Activated B cell treated with CpG ODN at 0.5 μM for 24 hours (primary cell): ENCODE measurements around the gene GDI1. TPM values are rescaled to one million over a fixed set of nuclear protein-coding genes. Genes with fewer than 3 reads are reported as not detected.
A peak's percentile ranks its signal among the peaks of the same experiment; 100 is the strongest.

ENCODE experiments used
- ATAC-seq: fragments of 200-7000 bp; cut with Tn5 transposase; one replicate; pipeline ENCODE4 v1.10.0; 2021; ENCODE audit warnings: low read depth, mild to moderate bottlenecking, moderate library complexity
- CTCF ChIA-PET: fragments of 350-600 bp; sonication (Branson Sonifier 250); formaldehyde crosslinking; loops from one replicate; lab custom pipeline; 2021; ENCODE audit warnings: antibody characterized with exemption; lab: Charles Lee
- POLR2A ChIA-PET: fragments of 350-600 bp; sonication (Branson Sonifier 250); formaldehyde crosslinking; loops from one replicate; lab custom pipeline; 2021; ENCODE audit warnings: antibody characterized with exemption; lab: Charles Lee
- DNase-seq: peaks from one replicate; pipeline ENCODE4 v3.0.0; 2022
- H3K27ac Mint-ChIP-seq: one replicate; pipeline ENCODE4 v1.8.0; 2020; ENCODE audit warnings: mixed read lengths
- H3K27me3 Mint-ChIP-seq: one replicate; pipeline ENCODE4 v1.8.0; 2021; ENCODE audit warnings: mixed read lengths
- H3K36me3 Mint-ChIP-seq: one replicate; pipeline ENCODE4 v1.8.0; 2021; ENCODE audit warnings: low read depth, mixed read lengths
- H3K4me1 Mint-ChIP-seq: one replicate; pipeline ENCODE4 v1.8.0; 2021; ENCODE audit warnings: mixed read lengths
- H3K4me3 Mint-ChIP-seq: one replicate; pipeline ENCODE4 v1.8.0; 2020; ENCODE audit warnings: mild to moderate bottlenecking, mixed read lengths
- H3K9me3 Mint-ChIP-seq: one replicate; pipeline ENCODE4 v1.8.0; 2020; ENCODE audit warnings: mixed read lengths
- intact Hi-C: fragments of 100-400 bp; cut with micrococcal nuclease; formaldehyde crosslinking; loops from one replicate; pipeline ENCODE4 v1.15.1; 2024
- total RNA-seq: library from RNA; stranded (reverse); gene quantifications from 2 replicates; pipeline ENCODE4 v1.2.3, GENCODE V29; 2022
- TF ChIP-seq, protein P1 (sequence below): fragments of 200-600 bp; IDR thresholded peaks from one replicate; pipeline ENCODE4 v1.8.0; 2022; ENCODE audit warnings: antibody characterized with exemption, mild to moderate bottlenecking

GDI1 gene
- total RNA-seq, 1 donor from 2014 or later = 127 TPM

DNA sequence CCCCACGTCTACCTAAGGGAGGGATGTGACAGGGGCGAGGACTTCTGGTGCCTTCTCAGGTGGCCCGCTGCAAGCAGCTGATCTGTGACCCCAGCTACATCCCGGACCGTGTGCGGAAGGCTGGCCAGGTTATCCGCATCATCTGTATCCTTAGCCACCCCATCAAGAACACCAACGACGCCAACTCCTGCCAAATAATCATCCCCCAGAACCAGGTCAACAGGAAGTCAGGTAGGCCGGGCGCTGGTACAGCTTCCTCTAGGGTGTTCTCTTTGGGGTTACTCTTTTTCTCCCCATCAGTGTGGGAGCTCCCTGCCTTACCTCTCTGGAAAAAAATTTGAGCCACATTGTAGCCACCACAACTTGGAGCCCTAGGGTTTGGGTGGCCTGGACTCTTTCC, 4.6 kb downstream of the GDI1 start:
- TF ChIP-seq, protein P1, sequence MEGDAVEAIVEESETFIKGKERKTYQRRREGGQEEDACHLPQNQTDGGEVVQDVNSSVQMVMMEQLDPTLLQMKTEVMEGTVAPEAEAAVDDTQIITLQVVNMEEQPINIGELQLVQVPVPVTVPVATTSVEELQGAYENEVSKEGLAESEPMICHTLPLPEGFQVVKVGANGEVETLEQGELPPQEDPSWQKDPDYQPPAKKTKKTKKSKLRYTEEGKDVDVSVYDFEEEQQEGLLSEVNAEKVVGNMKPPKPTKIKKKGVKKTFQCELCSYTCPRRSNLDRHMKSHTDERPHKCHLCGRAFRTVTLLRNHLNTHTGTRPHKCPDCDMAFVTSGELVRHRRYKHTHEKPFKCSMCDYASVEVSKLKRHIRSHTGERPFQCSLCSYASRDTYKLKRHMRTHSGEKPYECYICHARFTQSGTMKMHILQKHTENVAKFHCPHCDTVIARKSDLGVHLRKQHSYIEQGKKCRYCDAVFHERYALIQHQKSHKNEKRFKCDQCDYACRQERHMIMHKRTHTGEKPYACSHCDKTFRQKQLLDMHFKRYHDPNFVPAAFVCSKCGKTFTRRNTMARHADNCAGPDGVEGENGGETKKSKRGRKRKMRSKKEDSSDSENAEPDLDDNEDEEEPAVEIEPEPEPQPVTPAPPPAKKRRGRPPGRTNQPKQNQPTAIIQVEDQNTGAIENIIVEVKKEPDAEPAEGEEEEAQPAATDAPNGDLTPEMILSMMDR = no peak
- no peaks in the 10 kb centered on the region for H3K9me3 Mint-ChIP-seq
- H3K4me1 Mint-ChIP-seq = peaks cover 18% of the 10 kb centered on the region
- no peak overlapping the region for H3K4me3 Mint-ChIP-seq
- no peak for ATAC-seq
- DNase-seq = no peak
- H3K27me3 Mint-ChIP-seq = no peaks in the 10 kb centered on the region
- peaks cover 25% of the 10 kb centered on the region for H3K36me3 Mint-ChIP-seq
- no peak overlapping the region for H3K27ac Mint-ChIP-seq
- intact Hi-C loops = no loop called here
- POLR2A ChIA-PET = interaction anchor here (0.6 to 1.0 kb wide), 2 partner anchors 16 to 62 kb away, joined by 3 to 4 read pairs; partner anchors contain the start of gene EMD
- CTCF ChIA-PET = no interaction called here

DNA sequence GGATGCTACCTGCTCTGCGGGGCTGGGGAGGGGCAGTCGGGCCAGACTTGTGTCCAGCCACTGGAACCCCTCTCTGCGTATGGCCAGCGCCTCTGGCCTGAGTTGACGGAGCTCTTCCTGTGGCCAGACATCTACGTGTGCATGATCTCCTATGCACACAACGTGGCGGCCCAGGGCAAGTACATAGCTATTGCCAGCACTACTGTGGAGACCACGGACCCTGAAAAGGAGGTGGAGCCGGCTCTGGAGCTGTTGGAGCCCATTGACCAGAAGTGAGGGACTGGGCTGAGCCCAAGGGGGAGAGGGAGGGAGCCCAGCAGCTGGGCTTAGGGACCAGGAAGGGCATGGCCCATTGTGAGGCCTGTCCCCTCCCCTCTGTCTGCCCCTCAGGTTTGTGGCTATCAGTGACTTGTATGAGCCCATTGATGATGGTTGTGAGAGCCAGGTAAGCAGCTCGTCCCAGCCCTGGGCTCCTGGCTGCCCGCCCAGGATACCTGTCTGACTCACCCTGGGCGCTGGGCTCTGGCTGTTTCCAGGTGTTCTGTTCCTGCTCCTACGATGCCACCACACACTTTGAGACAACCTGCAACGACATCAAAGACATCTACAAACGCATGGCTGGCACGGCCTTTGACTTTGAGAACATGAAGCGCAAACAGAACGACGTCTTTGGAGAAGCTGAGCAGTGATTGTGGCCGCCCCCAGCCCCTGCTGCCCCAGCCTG, 5.2 kb downstream of the GDI1 start:
- ChIA-PET CTCF (no interaction called here), POLR2A (interaction anchor here (0.6 to 1.0 kb wide), 3 partner anchors 15 to 82 kb away, joined by 3 read pairs; no protein-coding TSS in a partner anchor)
- H3K36me3 Mint-ChIP-seq = peaks cover 29% of the 10 kb centered on the region
- DNase-seq (no peak), ATAC-seq (no peak)
- intact Hi-C loops = no loop called here
- no peak overlapping the region for H3K4me3 Mint-ChIP-seq
- no peak overlapping the region for H3K27ac Mint-ChIP-seq
- TF ChIP-seq, protein P1 = no peak
- H3K27me3 Mint-ChIP-seq = no peaks in the 10 kb centered on the region
- H3K4me1 Mint-ChIP-seq = peaks cover 18% of the 10 kb centered on the region
- no peaks in the 10 kb centered on the region for H3K9me3 Mint-ChIP-seq

DNA sequence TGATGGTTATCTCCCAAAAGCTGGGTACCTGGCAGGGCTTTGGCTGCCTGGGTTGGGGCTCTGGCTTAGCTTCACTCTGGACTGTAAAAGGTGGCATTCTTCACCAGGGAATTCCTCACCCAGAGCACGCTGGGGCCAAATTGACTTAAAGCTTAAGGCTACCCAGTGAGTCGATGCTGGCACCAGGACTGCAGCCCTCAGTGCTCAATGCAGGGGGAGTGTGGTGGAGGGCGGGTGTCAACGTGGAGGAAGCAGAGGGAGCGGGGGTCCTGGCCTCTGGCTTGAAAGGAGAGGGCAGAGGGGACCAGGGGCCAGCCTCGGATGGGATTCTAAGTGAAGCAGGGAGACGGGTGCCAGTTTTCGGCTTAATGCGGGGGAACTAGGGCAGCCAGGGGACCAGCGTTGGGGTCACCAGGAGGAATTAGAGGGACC, 6.5 kb downstream of the GDI1 start:
- intact Hi-C loops = no loop called here
- H3K4me1 Mint-ChIP-seq = peaks cover 8% of the 10 kb centered on the region
- peak overlapping the region; percentile 74 for H3K4me3 Mint-ChIP-seq
- peaks cover 36% of the 10 kb centered on the region for H3K36me3 Mint-ChIP-seq
- H3K27me3 Mint-ChIP-seq = no peaks in the 10 kb centered on the region
- no peaks in the 10 kb centered on the region for H3K9me3 Mint-ChIP-seq
- peak overlapping the region; percentile 66 for H3K27ac Mint-ChIP-seq
- ChIA-PET CTCF (no interaction called here), POLR2A (interaction anchor here (1.0 kb wide), 1 partner anchor 104 kb away, joined by 3 read pairs; the partner anchor contains the start of gene IKBKG)
- DNase-seq = no peak
- TF ChIP-seq, protein P1 = no peak
- ATAC-seq = peak; percentile 32

DNA sequence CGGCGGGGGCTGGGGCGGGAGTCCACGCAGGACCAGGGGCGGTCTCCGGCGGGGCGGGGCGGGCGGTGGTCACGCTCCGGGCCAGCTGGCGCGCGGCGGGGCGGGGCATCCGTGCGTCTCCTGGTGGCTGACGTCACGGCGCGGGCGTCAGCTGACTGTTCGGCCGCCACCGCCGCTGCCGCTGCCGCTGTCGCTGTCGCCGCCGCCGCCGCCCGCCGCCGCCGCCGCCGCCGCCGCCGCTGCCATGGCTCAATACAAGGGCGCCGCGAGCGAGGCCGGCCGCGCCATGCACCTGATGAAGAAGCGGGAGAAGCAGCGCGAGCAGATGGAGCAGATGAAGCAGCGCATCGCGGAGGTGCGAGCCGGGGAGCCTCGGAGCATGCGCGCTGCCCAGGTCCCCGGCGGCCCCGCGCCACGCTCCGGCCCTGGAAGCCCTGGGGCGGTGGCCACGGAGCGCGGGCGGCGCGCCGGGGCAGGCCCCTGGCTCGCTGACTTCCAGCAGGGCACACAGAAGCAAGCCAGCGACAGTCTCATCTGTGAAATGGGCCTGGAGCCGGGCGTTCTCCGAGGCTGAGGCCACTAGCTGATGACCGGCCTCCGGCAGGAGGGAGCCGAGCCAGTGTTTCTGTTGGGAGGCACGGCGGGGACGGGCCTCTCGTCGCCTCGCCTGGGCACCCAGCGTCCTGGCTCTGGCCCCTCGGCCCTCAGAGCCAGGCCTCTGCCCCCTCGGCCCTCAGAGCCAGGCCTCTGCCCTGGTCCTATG, 7.2 kb downstream of the GDI1 start, which contains the start of gene FAM50A:
TSS of gene FAM50A (plus strand) at position 150 of the 763 bp plus-strand sequence. CDS start at position 245, 95 bp downstream.
- peaks cover 34% of the 10 kb centered on the region for H3K36me3 Mint-ChIP-seq
- TF ChIP-seq, protein P1 = no peak
- POLR2A ChIA-PET = interaction anchor here (1.0 to 2.3 kb wide), 6 partner anchors 8 to 103 kb away, joined by 3 to 5 read pairs (median 3); partner anchors contain the start of genes EMD and IKBKG
- no peaks in the 10 kb centered on the region for H3K27me3 Mint-ChIP-seq
- H3K4me3 Mint-ChIP-seq = peak within 1 kb of the TSS; percentile 77
- H3K4me1 Mint-ChIP-seq = peaks cover 5% of the 10 kb centered on the region
- peak within 1 kb of the TSS; percentile 66 for H3K27ac Mint-ChIP-seq
- CTCF ChIA-PET = no interaction called here
- DNase-seq (peak; percentile 75), ATAC-seq (peak; percentile 90)
- intact Hi-C loops = loop anchor here (1.0 kb wide), 1 partner anchor 13 kb away; no protein-coding TSS in a partner anchor
- H3K9me3 Mint-ChIP-seq = no peaks in the 10 kb centered on the region
